Uterus (tissue), 4 donors: ENCODE measurements around the gene TLCD3B. TPM values are rescaled to one million over a fixed set of nuclear protein-coding genes. Genes with fewer than 3 reads are reported as not detected.

Source experiments
- DNase-seq, 2 donors: peaks; one replicate each; pipeline ENCODE4 v3.0.0-alpha.2; 2019 to 2020
- H3K27ac ChIP-seq, 2 donors: fragments of 200-600 bp; sonication (generic); 1 replicate in 1 of 2; 2 replicates in 1 of 2; pipeline ENCODE4 v1.5.1; 2016 to 2018
- H3K27me3 ChIP-seq, 2 donors: fragments of 200-600 bp; sonication (generic); one replicate each; pipeline ENCODE4 v1.5.1; 2018 to 2019; ENCODE audit warnings: control low read depth in 1 of 2
- H3K36me3 ChIP-seq, 2 donors: fragments of 200-600 bp; sonication (generic); one replicate each; pipeline ENCODE4 v1.5.1; 2019; ENCODE audit warnings: control low read depth in 1 of 2
- H3K4me1 ChIP-seq, 2 donors: fragments of 200-600 bp; sonication (generic); one replicate each; pipeline ENCODE4 v1.5.1; 2018 to 2019; ENCODE audit warnings: control low read depth in 1 of 2
- H3K4me3 ChIP-seq, 2 donors: fragments of 200-600 bp; sonication (generic); 1 replicate in 1 of 2; 2 replicates in 1 of 2; pipeline ENCODE4 v1.5.1; 2018 to 2019; ENCODE audit warnings: mild to moderate bottlenecking in 1 of 2
- H3K9me3 ChIP-seq, 2 donors: fragments of 200-600 bp; sonication (generic); one replicate each; pipeline ENCODE4 v1.5.1; 2019; ENCODE audit warnings: control low read depth in 1 of 2
- CTCF ChIP-seq, 4 experiments: fragments of 200-600 bp in 2 of 4; fragments of 450-650 bp in 2 of 4; sonication (generic) in 2 of 4; IDR thresholded peaks; one replicate each; pipeline ENCODE4 v1.5.1; 2016 to 2019; ENCODE audit warnings: antibody characterized with exemption in 4 of 4, mild to moderate bottlenecking in 2 of 4, moderate library complexity in 1 of 4
- POLR2A ChIP-seq, 2 donors: fragments of 450-650 bp; IDR thresholded peaks; one replicate each; pipeline ENCODE4 v1.6.1; 2016; ENCODE audit warnings: antibody characterized with exemption in 2 of 2, mild to moderate bottlenecking in 1 of 2, moderate library complexity in 1 of 2
- intact Hi-C: fragments of 100-400 bp; cut with DNase I; formaldehyde crosslinking; loops from one replicate; pipeline ENCODE4 v1.15.1; 2023; ENCODE audit warnings: low total_unique reads
- total RNA-seq, 4 donors: library from RNA; depleted of rRNA in 3 of 4; stranded (reverse); fragments of >200 nt in 3 of 4; gene quantifications; one replicate each; pipeline versions ENCODE4 v1.1.0 to v1.2.4, GENCODE V29; 2014 to 2023
- donor health status: DM: yes; HTN: yes; CAD: no.

The TLCD3B gene
- under 1 TPM in 1 of 4 donors, not detected in 3; 0.62 TPM for total RNA-seq

- Histone ChIP-seq H3K27me3 (peaks cover 10 to 40% of the 10 kb centered on the region in 2 donors), H3K4me3 (no peak within 1 kb of the TSS), H3K36me3 (no peaks in the 10 kb centered on the region), H3K4me1 (no peaks in the 10 kb centered on the region), H3K27ac (no peak within 1 kb of the TSS), H3K9me3 (no peaks in the 10 kb centered on the region)
- DNase-seq: no peak
- intact Hi-C loops: no loop called here
- no peak for TF ChIP-seq POLR2A (IDR thresholded peaks at IDR 0.05)
- TF ChIP-seq CTCF (IDR thresholded peaks at IDR 0.05): no peak
Observed at GRCh38 chr16:30030841-30031413, at the start of gene TLCD3B. Gene TLCD3B, minus strand, starts transcription at chr16:30031271. Its CDS starts 744 bp downstream, at chr16:30030527.

GRCh38 chr16:30079480-30079879 lies 48.4 kb upstream of the TLCD3B start:
- intact Hi-C loops: no loop called here
- Histone ChIP-seq H3K36me3 (no peaks in the 10 kb centered on the region), H3K27me3 (no peaks in the 10 kb centered on the region)

GRCh38 chr16:30078744-30079143 lies 47.7 kb upstream of the TLCD3B start:
- Histone ChIP-seq H3K9me3 (no peaks in the 10 kb centered on the region), H3K4me3 (no peak overlapping the region), H3K27ac (no peak overlapping the region), H3K27me3 (no peaks in the 10 kb centered on the region), H3K4me1 (peaks cover 6 to 7% of the 10 kb centered on the region in 2 donors), H3K36me3 (no peaks in the 10 kb centered on the region)
- DNase-seq: no peak
- intact Hi-C loops: no loop called here
- TF ChIP-seq CTCF (IDR thresholded peaks at IDR 0.05): no peak
- no peak for TF ChIP-seq POLR2A (IDR thresholded peaks at IDR 0.05)

More at GRCh38 chr16:30079480-30079879, 48.4 kb upstream of the TLCD3B start:
- Histone ChIP-seq H3K4me3 (no peak overlapping the region), H3K27ac (no peak overlapping the region), H3K4me1 (peaks cover 6 to 7% of the 10 kb centered on the region in 2 donors), H3K9me3 (no peaks in the 10 kb centered on the region)
- DNase-seq: no peak
- TF ChIP-seq CTCF (IDR thresholded peaks at IDR 0.05) (no peak), POLR2A (IDR thresholded peaks at IDR 0.05) (no peak)

GRCh38 chr16:30077656-30078055 lies 46.6 kb upstream of the TLCD3B start:
- no peak for TF ChIP-seq POLR2A (IDR thresholded peaks at IDR 0.05)
- TF ChIP-seq CTCF (IDR thresholded peaks at IDR 0.05): no peak
- peaks cover 6 to 7% of the 10 kb centered on the region in 2 donors for H3K4me1 ChIP-seq
- no peaks in the 10 kb centered on the region for H3K36me3 ChIP-seq
- H3K4me3 ChIP-seq: no peak overlapping the region
- no peak overlapping the region for H3K27ac ChIP-seq
- H3K27me3 ChIP-seq: no peaks in the 10 kb centered on the region
- DNase-seq: no peak
- H3K9me3 ChIP-seq: no peaks in the 10 kb centered on the region
- intact Hi-C loops: no loop called here

- Histone ChIP-seq H3K4me1 (peaks cover 6 to 7% of the 10 kb centered on the region in 2 donors), H3K4me3 (peak overlapping the region; percentile 56 to 99), H3K27ac (peak overlapping the region; percentile 82 to 88), H3K27me3 (no peaks in the 10 kb centered on the region), H3K9me3 (no peaks in the 10 kb centered on the region), H3K36me3 (no peaks in the 10 kb centered on the region)
- no peak for DNase-seq
- intact Hi-C loops: no loop called here
- TF ChIP-seq POLR2A (IDR thresholded peaks at IDR 0.05): no peak
- no peak for TF ChIP-seq CTCF (IDR thresholded peaks at IDR 0.05)
Observed at GRCh38 chr16:30076276-30076791, 45.3 kb upstream of the TLCD3B start.
